GM20431 (cell line): ENCODE results near the gene WASHC2A.
"Not testable (repeated sequence)": the region's sequence is repeated elsewhere in the genome, so short reads cannot be mapped to it uniquely, and the experiment has no call there.

ENCODE experiments used
- in situ Hi-C: fragments of 300-500 bp; cut with MseI, MboI; formaldehyde crosslinking; loops from one replicate; pipeline ENCODE4 v1.15.0; 2020; ENCODE audit warnings: low sequenced_read_pairs; ENCODE audit not compliant: unreplicated experiment

WASHC2A gene, protein sequence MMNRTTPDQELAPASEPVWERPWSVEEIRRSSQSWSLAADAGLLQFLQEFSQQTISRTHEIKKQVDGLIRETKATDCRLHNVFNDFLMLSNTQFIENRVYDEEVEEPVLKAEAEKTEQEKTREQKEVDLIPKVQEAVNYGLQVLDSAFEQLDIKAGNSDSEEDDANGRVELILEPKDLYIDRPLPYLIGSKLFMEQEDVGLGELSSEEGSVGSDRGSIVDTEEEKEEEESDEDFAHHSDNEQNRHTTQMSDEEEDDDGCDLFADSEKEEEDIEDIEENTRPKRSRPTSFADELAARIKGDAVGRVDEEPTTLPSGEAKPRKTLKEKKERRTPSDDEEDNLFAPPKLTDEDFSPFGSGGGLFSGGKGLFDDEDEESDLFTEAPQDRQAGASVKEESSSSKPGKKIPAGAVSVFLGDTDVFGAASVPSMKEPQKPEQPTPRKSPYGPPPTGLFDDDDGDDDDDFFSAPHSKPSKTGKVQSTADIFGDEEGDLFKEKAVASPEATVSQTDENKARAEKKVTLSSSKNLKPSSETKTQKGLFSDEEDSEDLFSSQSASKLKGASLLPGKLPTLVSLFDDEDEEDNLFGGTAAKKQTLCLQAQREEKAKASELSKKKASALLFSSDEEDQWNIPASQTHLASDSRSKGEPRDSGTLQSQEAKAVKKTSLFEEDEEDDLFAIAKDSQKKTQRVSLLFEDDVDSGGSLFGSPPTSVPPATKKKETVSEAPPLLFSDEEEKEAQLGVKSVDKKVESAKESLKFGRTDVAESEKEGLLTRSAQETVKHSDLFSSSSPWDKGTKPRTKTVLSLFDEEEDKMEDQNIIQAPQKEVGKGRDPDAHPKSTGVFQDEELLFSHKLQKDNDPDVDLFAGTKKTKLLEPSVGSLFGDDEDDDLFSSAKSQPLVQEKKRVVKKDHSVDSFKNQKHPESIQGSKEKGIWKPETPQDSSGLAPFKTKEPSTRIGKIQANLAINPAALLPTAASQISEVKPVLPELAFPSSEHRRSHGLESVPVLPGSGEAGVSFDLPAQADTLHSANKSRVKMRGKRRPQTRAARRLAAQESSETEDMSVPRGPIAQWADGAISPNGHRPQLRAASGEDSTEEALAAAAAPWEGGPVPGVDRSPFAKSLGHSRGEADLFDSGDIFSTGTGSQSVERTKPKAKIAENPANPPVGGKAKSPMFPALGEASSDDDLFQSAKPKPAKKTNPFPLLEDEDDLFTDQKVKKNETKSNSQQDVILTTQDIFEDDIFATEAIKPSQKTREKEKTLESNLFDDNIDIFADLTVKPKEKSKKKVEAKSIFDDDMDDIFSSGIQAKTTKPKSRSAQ (N-terminal part only)

DNA sequence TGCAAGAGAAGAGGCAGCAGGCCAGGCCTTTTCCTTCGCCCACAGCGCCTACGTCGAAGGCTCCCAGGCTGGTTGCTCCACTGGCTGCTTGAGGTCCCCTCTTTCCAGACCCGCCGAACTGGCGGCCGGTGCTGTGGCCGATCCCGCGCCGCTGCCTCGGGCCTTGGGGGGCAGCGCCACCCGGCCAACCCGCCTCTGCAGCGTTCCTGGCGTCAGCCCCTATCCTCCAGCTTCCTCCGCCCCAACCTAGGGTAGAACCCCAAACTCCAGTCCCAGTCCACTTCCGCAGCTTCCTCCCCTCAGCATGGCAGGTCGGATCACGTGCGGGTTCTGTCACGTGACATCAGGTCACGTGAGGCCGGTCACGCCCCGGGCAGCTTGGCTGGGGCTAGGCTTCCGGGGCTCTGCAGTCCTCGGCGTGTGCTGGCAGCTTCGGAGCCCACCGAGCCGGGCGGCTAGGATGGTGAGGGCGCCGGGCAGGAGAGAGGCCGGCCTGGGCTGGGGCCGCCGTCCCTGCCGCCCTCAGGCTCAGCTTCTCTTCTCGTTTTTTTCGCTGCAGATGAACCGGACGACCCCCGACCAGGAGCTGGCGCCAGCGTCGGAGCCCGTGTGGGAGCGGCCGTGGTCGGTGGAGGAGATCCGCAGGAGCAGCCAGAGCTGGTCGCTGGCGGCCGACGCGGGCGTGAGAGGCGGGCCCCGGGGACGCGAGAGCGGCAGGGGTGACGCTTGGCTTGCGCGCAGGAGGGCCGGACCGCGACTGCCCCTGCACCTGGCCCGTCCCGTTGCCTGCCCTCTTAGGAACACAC is at the start of gene WASHC2A:
TSS of gene WASHC2A (plus strand) at position 409 of the 806 bp plus-strand sequence. CDS start at position 461, 52 bp downstream.
- in situ Hi-C loops = not testable (repeated sequence)

DNA sequence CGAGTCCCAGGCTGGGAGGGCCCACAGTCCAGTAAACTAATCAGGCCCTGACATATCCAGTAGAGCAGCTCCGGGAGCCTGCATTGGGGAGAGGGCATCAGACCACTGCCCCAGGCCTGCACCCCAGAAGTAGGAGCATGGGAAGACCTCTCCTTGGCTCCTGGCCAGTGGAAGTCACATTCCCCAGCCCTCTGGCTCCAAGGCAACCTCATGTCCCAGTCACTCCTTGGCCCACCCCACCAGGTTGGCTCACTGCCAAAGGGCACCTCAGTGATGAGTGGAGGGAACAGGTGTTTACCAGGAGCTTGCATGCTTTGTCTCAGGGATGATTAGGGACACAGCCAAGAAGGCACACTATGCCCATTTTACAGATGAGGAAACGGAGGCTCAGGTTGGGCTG is 48.5 kb upstream of the WASHC2A start:
- in situ Hi-C loops = not testable (repeated sequence)

DNA sequence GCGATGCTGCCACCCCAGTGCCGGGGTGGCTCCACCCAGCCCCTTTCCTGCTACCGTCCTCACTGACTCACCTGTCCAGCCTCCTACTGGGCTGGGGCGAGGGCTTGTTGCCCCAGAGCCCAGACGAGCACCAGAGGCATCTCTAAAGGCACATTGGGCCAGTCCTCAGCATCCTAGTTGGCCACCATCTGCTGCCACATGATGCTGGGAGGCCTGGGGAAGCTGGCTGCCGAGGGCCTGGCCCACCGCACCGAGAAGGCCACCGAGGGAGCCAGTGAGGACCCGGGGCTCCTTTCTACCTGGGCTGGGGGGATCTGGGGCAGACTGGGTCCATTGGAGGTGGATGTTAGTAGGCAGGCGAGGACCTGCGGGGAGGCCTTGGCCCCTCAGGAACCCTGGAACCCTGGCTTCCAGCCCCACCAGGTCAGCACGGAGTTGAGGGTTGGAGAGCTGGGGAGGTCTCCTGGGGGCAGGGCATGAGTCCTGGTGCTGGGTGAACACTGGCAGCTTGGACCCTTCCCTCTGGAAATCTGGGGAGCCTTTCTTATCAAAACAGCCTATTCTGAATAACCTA is 47.2 kb upstream of the WASHC2A start:
- in situ Hi-C loops = not testable (repeated sequence)

DNA sequence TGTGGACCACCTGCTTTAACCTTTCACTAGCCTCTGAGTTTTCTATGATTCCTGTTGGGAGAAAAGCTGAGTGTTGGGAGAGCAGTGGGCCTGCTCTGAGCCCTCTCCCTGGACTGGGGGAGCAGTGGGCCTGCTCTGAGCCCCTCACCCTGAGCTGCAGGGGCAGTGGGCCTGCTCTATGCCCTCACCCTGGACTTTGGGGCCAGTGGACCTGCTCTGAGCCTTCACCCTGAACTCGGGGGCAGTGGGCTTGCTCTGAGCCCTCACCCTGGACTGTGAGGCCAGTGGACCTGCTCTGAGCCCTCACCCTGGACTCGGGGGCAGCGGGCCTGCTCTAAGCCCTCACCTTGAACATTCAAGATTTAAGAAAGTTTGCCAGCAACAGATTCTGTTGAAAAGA is 46.1 kb upstream of the WASHC2A start:
- in situ Hi-C loops = no loop called here

DNA sequence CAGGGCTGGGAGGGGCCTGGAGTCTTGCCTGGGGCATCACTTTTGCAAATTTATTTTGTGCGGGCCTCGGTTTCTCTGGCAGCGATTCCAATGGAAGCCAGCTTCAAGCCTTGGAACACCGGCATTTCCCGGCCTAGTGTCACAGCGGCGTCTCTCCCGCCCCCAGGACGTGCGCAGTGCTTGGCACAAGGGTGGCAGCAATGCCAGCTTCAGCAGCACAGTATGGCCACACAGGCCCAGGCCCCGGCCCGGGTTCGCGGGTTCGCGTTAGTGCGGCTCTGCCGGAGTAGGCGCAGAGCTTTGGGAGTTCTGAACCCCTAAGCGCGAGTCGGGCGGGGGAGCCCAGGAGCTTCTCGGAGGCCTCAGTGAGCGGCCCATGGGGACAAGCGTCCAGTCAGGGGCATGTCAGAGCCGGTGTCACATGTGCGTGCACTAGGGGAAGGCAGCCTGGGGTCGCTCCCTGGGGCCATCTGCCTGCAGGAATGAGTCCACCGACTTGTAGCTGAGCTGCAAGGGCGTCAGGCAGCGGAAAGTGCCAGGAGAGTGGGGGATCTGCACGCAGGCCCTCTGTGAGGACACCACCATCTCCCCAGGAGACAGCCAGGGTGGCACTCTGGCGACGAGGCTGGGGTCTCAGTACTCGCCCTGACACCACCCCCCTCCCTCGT is 42.9 kb upstream of the WASHC2A start:
- in situ Hi-C loops = not testable (repeated sequence)

DNA sequence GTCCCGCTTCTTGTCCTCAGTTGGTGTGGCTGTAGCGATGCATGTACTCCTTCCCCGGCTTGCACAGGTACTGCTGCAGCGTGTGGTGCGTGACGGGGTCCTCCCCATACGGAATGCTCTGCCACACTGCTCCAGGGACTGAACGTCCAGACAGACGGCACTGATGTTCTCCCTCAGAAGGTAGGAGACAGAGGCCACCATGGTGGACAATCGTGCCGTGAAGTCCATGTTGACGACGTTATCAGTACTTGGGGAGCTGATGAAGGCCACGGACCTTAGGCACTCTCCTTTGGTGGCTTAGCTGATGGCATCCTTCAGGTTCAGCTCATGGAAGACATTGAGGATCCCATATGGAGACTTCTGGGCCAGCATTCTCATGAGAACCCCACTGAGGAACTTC is 42.1 kb upstream of the WASHC2A start:
- in situ Hi-C loops = no loop called here

DNA sequence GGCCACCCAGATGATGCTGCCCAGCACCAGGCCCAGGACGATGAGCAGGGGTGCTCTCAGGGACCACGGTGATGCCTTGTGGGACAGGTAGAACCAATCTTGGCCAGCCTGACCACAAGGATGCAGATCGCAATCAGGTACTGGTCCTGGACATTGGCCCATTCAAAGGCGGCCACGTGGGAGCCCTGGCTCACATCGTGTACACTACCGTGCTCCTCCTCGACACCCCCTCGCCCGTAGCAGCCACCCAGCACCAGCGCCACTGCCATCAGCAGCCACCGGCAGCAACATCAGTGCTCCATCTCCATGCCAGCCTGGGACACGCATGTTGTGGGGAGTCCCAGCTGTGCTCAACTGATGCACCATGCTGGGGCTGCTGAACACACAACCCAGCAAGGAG is 40.6 kb upstream of the WASHC2A start:
- in situ Hi-C loops = no loop called here

DNA sequence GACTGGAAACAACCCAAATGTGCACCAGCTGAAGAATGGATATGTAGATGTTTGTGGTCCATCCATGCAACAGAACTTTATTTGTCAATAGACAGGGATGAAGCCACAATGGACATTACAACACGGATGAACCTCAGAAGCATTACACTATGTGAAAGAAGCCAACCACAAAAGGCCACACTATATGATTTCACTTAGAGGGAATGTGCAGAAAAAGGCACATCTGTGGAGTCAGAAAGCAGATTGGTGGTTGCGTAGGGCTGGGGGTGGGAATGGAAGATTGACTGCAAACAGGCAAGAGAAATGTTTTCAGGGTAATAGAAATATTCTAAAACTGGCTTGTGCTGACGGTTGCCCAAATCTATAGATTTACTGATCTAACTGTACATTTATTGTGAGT is 34.3 kb upstream of the WASHC2A start:
- in situ Hi-C loops = no loop called here

DNA sequence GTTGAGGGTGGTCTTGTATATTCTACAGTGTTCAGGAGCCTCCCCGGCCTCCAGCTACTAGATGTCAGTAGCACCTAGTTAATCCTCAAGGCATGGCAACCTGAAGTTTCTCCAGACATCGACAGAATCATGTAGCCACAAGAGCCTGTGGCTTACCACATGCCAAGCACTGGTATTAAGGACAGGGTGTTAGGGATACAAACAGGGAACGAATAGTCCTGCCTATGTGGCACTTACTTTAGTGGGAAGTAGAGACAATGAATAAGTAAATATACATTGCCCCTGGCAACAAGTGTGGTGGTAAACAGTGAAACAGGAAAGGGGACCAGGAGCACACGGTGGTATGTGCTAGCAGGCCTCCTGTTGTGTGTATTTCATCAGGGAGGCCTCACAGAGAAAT is 32.4 kb upstream of the WASHC2A start:
- in situ Hi-C loops = not testable (repeated sequence)

DNA sequence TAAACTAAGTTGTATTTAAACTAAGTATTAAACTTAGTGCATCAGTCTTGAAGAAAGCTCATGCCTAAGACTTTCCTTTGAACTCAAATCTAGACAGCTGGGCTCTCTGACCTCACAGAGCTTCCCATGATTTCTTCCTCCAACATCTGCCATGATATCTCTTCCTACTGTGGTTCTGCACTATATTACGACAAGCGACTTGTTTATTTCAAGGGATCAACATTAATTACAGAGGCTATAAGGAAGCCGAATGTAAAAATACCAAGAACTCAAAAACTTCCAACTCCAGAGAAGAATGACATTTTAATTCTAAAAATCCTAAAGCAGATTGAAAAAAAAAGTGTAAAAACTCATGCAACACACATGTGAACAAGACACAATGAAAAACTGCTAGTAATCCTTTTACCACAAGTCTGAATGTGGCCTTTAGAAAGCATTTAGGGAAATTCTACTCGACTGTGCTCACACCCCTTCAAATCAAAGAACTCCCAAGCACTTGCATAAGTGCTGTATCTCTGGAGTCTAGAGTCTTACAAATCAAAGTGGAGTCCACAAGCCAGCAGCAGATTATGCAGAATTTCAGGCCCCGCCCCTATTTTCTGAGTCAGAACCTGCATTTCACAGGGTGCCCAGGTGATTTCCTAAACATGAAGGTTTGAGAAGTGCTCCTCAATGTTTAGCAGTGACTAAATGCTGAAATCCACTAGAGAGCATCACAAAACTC is 22.7 kb upstream of the WASHC2A start:
- in situ Hi-C loops = no loop called here

DNA sequence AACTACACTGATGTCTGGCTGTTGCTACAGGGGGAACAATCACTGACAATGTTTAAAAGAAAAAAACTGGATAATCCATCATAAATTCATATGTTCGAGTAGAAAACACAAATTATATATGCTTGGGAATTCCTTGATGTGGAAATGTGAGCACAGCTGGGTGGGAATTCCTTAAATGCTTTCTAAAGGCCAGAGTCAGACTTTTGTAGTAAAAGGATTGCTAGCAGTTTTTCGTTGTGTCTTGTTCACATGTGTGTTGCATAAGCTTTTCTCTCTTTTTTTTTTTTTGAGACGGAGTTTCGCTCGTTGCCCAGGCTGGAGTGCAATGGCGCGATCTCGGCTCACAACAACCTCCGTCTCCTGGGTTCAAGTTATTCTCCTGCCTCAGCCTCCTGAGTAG is 21.3 kb upstream of the WASHC2A start:
- in situ Hi-C loops = not testable (repeated sequence)

DNA sequence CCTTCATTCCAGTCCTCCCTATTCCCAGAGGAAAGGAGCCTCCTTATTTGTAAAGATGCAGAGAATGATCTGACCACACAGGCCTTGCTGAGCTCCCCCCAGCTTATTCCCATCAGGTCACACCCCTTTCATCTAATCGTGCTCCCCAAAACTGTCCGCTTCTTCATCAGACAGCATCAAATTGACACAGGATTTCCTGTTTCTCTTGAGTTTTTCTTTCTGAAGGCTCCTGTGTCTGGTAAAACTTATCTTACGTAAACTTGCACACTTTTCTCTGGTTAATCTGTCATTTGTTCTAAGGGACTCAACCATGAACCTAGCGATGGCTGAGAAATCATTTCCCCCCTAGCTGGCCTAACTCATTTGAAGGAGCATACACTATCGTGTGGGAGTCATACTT is 20.2 kb upstream of the WASHC2A start:
- in situ Hi-C loops = not testable (repeated sequence)

DNA sequence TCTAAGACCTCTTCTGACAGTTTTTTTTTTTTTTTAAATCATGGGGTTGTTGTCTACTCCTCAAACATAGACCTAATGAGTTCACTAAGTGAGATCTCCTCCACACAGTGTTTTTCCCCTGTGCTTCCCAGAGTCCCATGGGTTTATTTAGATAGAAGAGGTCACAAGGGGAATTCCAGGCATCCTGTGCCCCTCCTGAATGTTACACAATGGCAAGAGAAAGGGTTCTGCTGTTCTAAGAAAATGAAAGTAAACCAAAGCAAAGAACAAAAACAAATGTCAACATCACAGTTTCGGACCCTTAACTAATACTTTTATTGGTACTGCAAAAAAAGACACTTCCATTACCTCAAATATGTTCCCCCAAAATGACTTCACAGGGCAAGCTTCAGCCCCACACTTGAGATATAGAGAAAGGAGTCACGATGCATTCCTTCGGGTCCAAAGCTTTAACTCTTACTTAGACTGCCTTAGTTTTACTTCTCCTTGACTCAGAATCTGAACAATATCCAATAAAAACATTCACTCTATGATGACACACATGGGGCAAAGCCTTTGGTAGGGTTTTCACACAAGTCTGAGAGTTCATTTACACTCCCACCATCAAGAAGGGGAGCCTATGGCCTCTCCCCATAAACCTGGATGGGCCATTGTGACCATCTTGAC is 15.6 kb upstream of the WASHC2A start:
- in situ Hi-C loops = not testable (repeated sequence)

DNA sequence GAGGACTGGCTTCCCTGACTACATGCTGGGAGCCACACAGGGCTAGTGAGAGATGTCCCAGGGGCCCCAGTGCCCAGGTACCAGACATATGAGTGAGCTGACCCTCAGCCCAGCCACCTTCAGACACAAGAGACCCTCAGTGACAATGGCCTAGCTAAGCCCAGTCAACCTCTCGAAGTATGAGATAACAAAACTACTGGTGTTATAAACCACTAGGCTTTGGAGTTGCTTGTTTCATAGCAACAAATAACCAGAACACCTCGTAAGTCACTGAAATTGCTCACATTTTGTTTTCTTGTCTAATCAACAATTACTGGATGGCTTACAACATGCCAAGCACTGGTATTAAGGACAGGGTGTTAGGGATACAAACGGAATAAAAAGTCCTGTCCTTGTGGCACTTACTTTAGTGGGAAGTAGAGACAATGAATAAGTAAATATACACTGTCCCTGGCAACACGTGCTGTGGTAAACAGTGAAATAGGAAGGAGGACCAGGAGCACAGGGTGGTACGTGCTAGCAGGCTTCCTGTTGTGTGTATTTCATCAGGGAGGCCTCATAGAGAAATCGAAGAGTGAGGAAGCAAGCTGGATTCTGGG is 14.9 kb upstream of the WASHC2A start:
- in situ Hi-C loops = not testable (repeated sequence)

DNA sequence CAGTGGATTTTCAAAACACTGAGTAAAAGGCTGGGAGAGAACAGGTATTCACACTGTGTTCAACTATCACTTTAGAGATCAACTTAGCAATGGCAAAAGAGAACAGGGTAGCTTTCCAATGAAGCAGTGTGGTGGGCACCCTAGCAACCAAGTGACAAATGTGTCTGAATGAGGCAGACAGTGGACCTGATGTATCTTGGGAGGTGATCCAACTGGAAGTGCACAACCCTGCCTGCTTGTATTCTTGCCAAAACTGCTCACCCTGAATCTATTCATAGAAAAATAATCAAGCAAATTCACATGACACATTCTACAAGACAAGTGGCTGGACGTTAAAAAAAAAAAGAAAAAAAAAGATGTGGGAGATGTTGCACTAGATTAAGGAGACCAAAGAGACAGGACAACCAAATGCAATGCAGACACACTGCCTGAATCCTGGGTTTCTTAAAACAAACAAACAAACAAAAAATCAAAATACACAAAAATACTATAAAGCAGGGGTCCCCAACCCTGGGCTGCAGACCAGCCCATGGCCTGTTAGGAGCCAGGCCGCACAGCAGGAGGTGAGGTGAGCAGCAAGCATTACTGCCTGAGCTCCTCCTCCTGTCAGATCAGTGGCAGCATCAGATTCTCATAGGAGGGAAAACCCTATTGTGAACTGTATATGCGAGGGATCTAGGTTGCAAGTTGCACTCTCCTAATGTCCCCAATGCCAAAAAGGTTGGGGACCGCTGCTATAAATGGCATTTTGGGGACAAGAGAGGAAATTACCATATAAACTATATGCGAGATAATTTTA is 12.1 kb upstream of the WASHC2A start:
- in situ Hi-C loops = not testable (repeated sequence)

DNA sequence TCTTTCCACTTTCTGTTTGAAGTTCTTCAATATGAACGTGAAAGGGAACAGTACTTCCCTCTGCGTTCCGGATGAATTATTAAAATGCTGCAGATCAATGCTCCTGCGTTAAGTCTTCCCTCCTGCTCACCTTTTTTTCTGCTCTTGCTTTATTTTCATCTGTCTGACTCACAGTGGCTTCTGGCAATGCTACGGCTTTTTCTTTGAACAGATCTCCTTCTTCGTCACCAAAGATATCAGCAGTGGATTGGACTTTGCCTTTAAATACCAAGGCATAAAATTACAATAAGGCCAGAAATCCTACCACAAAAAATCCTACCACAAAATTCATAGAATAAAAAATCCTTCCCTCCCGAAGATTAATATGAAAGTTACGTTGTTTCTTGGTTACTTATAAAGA is 11.1 kb upstream of the WASHC2A start:
- in situ Hi-C loops = not testable (repeated sequence)
